Kidney (tissue), 14 donors: Measurements from ENCODE around the gene HEXIM2. TPM values are rescaled to one million over a fixed set of nuclear protein-coding genes. Genes with fewer than 3 reads are reported as not detected.

Experiments
- DNase-seq, 5 donors: peaks; one replicate each; pipeline ENCODE4 v3.0.0-alpha.2; 2013 to 2020
- FAIRE-seq: peaks from 2 replicates; lab custom pipeline; 2012; peaks lifted over from hg19 to GRCh38; lab: Jason Lieb, UNC
- H3K27ac ChIP-seq, 2 donors: one replicate each; pipeline ENCODE4 v1.7.0; 2013; ENCODE audit warnings: low read depth in 2 of 2, low read length in 2 of 2, inconsistent platforms in 1 of 2
- H3K27me3 ChIP-seq: one replicate; pipeline ENCODE4 v1.7.1; 2013; ENCODE audit warnings: low read length, inconsistent platforms; ENCODE audit not compliant: control insufficient read depth, insufficient read depth
- H3K36me3 ChIP-seq, 3 donors: one replicate each; pipeline versions ENCODE4 v1.7.0 to v1.7.1; 2013; ENCODE audit warnings: low read length in 3 of 3, control low read depth in 1 of 3, inconsistent platforms in 1 of 3; ENCODE audit not compliant: insufficient read depth in 3 of 3, control insufficient read depth in 2 of 3
- H3K4me1 ChIP-seq, 3 donors: one replicate each; pipeline versions ENCODE4 v1.7.0 to v1.7.1; 2013; ENCODE audit warnings: low read length in 3 of 3, inconsistent platforms in 1 of 3, low read depth in 1 of 3; ENCODE audit not compliant: control insufficient read depth in 2 of 3, insufficient read depth in 2 of 3
- H3K4me3 ChIP-seq, 3 donors: one replicate each; pipeline versions ENCODE4 v1.7.0 to v1.8.1; 2013; ENCODE audit warnings: low read length in 3 of 3, control low read depth in 1 of 3, inconsistent platforms in 1 of 3
- H3K9ac ChIP-seq, 3 donors: one replicate each; pipeline versions ENCODE4 v1.7.0 to v1.7.1; 2013; ENCODE audit warnings: low read length in 3 of 3, control low read depth in 1 of 3, inconsistent platforms in 1 of 3
- H3K9me3 ChIP-seq, 3 donors: one replicate each; pipeline versions ENCODE4 v1.7.0 to v1.7.1; 2013; ENCODE audit warnings: low read length in 3 of 3, control low read depth in 1 of 3, inconsistent platforms in 1 of 3; ENCODE audit not compliant: control insufficient read depth in 2 of 3, insufficient read depth in 1 of 3
- intact Hi-C: fragments of 100-400 bp; cut with DNase I; formaldehyde crosslinking; loops from one replicate; pipeline ENCODE4 v1.11.1; 2022
- polyA plus RNA-seq: library from polyadenylated mRNA; stranded (reverse); fragments of 350-450 nt; fragmentation: Illumina TruSeq; extraction: RNeasy Lipid Tissue Mini Kit (QIAGEN cat#74804); gene quantifications from one replicate; pipeline ENCODE4 v1.2.3, GENCODE V29; 2014; ENCODE audit warnings: low read depth, low replicate concordance; ENCODE audit not compliant: insufficient read depth
- total RNA-seq: library from RNA; stranded (reverse); fragmentation: NEBNext Ultra II Directional; extraction: Animal tissue kit (Norgen Biotek cat#: 25700); gene quantifications from one replicate; pipeline ENCODE4 v1.2.1, GENCODE V29; 2021
- TF ChIP-seq, protein P1 (sequence below): IDR thresholded peaks from 3 replicates; pipeline ENCODE4 v1.5.1; 2012; ENCODE audit warnings: mild to moderate bottlenecking, moderate library complexity, borderline replicate concordance; ENCODE audit not compliant: insufficient read depth; ENCODE audit errors: extremely low read depth
- donor health status: control.
- donor health status: control.
- donor health status: control.
- donor health status: control.
- donor health status: control.
- donor health status: DM: yes; HTN: yes; CAD: no.
- donor health status: Normal renal cell carcinoma (clear cell type).

Gene HEXIM2
- total and polyA plus RNA-seq, 2 donors from 2014 or later = 6.2 to 29.1 TPM

GRCh38 chr17:45149037-45149668 is 12.5 kb upstream of the HEXIM2 start:
- DNase-seq (peak; percentile 94 to 97 (median 96)), FAIRE-seq (no peak)
- TF ChIP-seq, protein P1, sequence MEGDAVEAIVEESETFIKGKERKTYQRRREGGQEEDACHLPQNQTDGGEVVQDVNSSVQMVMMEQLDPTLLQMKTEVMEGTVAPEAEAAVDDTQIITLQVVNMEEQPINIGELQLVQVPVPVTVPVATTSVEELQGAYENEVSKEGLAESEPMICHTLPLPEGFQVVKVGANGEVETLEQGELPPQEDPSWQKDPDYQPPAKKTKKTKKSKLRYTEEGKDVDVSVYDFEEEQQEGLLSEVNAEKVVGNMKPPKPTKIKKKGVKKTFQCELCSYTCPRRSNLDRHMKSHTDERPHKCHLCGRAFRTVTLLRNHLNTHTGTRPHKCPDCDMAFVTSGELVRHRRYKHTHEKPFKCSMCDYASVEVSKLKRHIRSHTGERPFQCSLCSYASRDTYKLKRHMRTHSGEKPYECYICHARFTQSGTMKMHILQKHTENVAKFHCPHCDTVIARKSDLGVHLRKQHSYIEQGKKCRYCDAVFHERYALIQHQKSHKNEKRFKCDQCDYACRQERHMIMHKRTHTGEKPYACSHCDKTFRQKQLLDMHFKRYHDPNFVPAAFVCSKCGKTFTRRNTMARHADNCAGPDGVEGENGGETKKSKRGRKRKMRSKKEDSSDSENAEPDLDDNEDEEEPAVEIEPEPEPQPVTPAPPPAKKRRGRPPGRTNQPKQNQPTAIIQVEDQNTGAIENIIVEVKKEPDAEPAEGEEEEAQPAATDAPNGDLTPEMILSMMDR = peak; percentile 83
- Histone ChIP-seq H3K4me1 (peaks cover 6 to 26% (median 20%) of the 10 kb centered on the region in 3 donors), H3K36me3 (no peaks in the 10 kb centered on the region), H3K9ac (peak overlapping the region; percentile 86 to 97 (median 97)), H3K27me3 (no peaks in the 10 kb centered on the region), H3K27ac (peak overlapping the region; percentile 97 to 100), H3K9me3 (no peaks in the 10 kb centered on the region), H3K4me3 (peak overlapping the region; percentile 78 to 97 (median 88))
- intact Hi-C loops = no loop called here

DNA sequence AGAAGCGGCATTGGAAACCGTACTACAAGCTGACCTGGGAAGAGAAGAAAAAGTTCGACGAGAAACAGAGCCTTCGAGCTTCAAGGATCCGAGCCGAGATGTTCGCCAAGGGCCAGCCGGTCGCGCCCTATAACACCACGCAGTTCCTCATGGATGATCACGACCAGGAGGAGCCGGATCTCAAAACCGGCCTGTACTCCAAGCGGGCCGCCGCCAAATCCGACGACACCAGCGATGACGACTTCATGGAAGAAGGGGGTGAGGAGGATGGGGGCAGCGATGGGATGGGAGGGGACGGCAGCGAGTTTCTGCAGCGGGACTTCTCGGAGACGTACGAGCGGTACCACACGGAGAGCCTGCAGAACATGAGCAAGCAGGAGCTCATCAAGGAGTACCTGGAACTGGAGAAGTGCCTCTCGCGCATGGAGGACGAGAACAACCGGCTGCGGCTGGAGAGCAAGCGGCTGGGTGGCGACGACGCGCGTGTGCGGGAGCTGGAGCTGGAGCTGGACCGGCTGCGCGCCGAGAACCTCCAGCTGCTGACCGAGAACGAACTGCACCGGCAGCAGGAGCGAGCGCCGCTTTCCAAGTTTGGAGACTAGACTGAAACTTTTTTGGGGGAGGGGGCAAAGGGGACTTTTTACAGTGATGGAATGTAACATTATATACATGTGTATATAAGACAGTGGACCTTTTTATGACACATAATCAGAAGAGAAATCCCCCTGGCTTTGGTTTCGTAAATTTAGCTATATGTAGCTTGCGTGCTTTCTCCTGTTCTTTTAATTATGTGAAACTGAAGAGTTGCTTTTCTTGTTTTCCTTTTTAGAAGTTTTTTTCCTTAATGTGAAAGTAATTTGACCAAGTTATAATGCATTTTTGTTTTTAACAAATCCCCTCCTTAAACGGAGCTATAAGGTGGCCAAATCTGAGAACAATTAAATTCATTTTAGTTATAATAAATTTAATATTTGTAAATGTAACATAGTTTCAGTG is 11.7 kb upstream of the HEXIM2 start:
- peak overlapping the region; percentile 97 to 100 for H3K27ac ChIP-seq
- peaks cover 6 to 26% (median 16%) of the 10 kb centered on the region in 3 donors for H3K4me1 ChIP-seq
- peak; percentile 75 to 92 (median 86) for DNase-seq
- no peaks in the 10 kb centered on the region for H3K9me3 ChIP-seq
- peak overlapping the region; percentile 86 to 97 (median 97) for H3K9ac ChIP-seq
- H3K36me3 ChIP-seq = no peaks in the 10 kb centered on the region
- TF ChIP-seq, protein P1 = no peak
- intact Hi-C loops = no loop called here
- no peaks in the 10 kb centered on the region for H3K27me3 ChIP-seq
- FAIRE-seq = no peak
- H3K4me3 ChIP-seq = peak overlapping the region; percentile 78 to 97 (median 88)

DNA sequence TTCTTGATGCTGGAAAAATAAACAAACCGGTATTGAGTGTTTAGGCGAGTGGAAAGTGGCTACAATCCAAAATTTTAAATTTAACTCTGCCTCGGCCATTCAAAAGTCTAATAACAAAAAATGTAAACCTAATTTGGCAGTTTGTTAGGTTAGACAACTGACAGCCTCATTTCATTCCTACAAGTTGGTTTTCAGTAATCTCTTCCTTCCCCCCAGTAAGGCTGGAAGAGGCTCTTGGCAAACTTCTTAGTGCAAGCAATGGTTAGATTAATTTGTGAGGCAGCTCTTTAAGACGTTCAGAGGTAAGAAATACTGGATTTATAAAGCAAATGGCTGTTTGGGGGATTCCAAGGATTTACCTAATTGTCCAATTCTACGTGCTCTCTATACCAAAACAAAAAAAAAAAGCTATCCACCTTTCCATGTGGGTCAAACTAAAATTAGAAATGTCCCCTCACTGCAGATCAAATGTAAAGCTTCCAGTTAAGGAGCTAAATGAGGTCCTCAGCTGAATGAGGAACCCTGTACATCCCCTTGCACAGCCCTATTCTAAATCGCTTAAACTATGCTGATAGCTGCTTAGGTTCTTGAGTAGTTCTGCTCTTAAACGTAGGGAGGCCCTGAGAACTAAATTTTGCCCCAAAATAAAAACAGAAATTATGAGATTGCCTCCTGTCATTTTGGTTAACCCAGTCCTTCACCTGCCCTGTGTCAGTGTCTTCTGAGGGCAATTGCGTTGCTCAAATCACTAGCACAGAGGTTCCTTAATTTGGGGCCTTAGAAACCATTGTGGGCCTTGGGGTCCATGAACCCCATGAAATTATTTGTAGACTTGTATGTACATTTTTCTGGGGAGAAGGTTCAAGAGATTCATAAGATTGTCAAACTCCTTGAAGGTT is 10.5 kb upstream of the HEXIM2 start:
- H3K9me3 ChIP-seq = no peaks in the 10 kb centered on the region
- H3K27me3 ChIP-seq = no peaks in the 10 kb centered on the region
- TF ChIP-seq, protein P1 = no peak
- peak in 1 of 5 donors; percentile 37 for DNase-seq
- peak overlapping the region in 2 of 3 donors; percentile 48 to 97 for H3K9ac ChIP-seq
- no peak for FAIRE-seq
- H3K4me1 ChIP-seq = peaks cover 6 to 23% (median 16%) of the 10 kb centered on the region in 3 donors
- H3K27ac ChIP-seq = peak overlapping the region in 1 of 2 donors; percentile 16
- intact Hi-C loops = no loop called here
- no peaks in the 10 kb centered on the region for H3K36me3 ChIP-seq
- peak overlapping the region; percentile 78 to 97 (median 88) for H3K4me3 ChIP-seq
